DOHH2 (cell line): Measurements from ENCODE around the gene GOLGA6L10.
"Not testable (repeated sequence)": the region's sequence is repeated elsewhere in the genome, so short reads cannot be mapped to it uniquely, and the experiment has no call there.

ENCODE experiments used
- H3F3A ChIP-seq: fragments of 200-600 bp; sonication (generic), shearing (Covaris generic); 2 replicates; pipeline ENCODE4 v1.6.0; 2016; ENCODE audit warnings: antibody characterized with exemption, mild to moderate bottlenecking; ENCODE audit not compliant: control insufficient read depth, insufficient read depth
- H3K27ac ChIP-seq: fragments of 200-600 bp; sonication (generic); 2 replicates; pipeline ENCODE4 v1.5.1; 2014; ENCODE audit warnings: low read depth, mild to moderate bottlenecking, low read length, moderate library complexity
- H3K27me3 ChIP-seq: fragments of 200-600 bp; sonication (generic); 2 replicates; pipeline ENCODE4 v1.6.1; 2014; ENCODE audit warnings: mild to moderate bottlenecking, low read length, mixed read lengths; ENCODE audit not compliant: control insufficient read depth
- H3K36me3 ChIP-seq: fragments of 200-600 bp; sonication (generic); 2 replicates; pipeline ENCODE4 v1.6.1; 2014; ENCODE audit warnings: mild to moderate bottlenecking, low read length, moderate library complexity, mixed read lengths; ENCODE audit not compliant: control insufficient read depth
- H3K4me1 ChIP-seq: fragments of 200-600 bp; sonication (generic); 2 replicates; pipeline ENCODE4 v1.6.1; 2014; ENCODE audit warnings: mild to moderate bottlenecking, low read length, mixed read lengths; ENCODE audit not compliant: control insufficient read depth
- H3K4me2 ChIP-seq: fragments of 200-600 bp; sonication (generic); 2 replicates; pipeline ENCODE4 v1.6.0; 2014; ENCODE audit warnings: mild to moderate bottlenecking, low read length, moderate library complexity
- H3K4me3 ChIP-seq: fragments of 200-600 bp; sonication (generic); 2 replicates; pipeline ENCODE4 v1.5.1; 2014; ENCODE audit warnings: mild to moderate bottlenecking, low read length, mixed read lengths
- H3K79me2 ChIP-seq: fragments of 200-600 bp; sonication (generic); 2 replicates; pipeline ENCODE4 v1.6.1; 2014; ENCODE audit warnings: mild to moderate bottlenecking, low read length, mixed read lengths; ENCODE audit not compliant: control insufficient read depth
- H3K9me2 ChIP-seq: fragments of 200-600 bp; sonication (generic); replicated peaks from 2 replicates; pipeline ENCODE4 v1.6.1; 2014; ENCODE audit warnings: mild to moderate bottlenecking, low read length, mixed read lengths; ENCODE audit not compliant: control insufficient read depth
- H3K9me3 ChIP-seq: fragments of 200-600 bp; sonication (generic); 2 replicates; pipeline ENCODE4 v1.6.1; 2014; ENCODE audit warnings: antibody characterized with exemption, low read length, mixed read lengths; ENCODE audit not compliant: control insufficient read depth, insufficient read depth
- H4K20me1 ChIP-seq: fragments of 200-600 bp; sonication (generic); 2 replicates; pipeline ENCODE4 v1.6.0; 2014; ENCODE audit warnings: low read depth, mild to moderate bottlenecking, antibody characterized with exemption, low read length, moderate library complexity; ENCODE audit not compliant: control insufficient read depth, insufficient read depth
- CTCF ChIP-seq: fragments of 200-600 bp; sonication (generic); IDR thresholded peaks from one replicate; pipeline ENCODE4 v1.5.1; 2014; ENCODE audit warnings: antibody characterized with exemption, mild to moderate bottlenecking, low read depth, low read length; ENCODE audit not compliant: poor library complexity, severe bottlenecking
- EZH2phosphoT487 ChIP-seq: fragments of 200-600 bp; sonication (generic); IDR thresholded peaks from 2 replicates; pipeline ENCODE4 v1.6.1; 2017; ENCODE audit warnings: borderline replicate concordance, mild to moderate bottlenecking, antibody characterized with exemption, low read length, moderate library complexity, mixed read lengths

GOLGA6L10 gene

DNA sequence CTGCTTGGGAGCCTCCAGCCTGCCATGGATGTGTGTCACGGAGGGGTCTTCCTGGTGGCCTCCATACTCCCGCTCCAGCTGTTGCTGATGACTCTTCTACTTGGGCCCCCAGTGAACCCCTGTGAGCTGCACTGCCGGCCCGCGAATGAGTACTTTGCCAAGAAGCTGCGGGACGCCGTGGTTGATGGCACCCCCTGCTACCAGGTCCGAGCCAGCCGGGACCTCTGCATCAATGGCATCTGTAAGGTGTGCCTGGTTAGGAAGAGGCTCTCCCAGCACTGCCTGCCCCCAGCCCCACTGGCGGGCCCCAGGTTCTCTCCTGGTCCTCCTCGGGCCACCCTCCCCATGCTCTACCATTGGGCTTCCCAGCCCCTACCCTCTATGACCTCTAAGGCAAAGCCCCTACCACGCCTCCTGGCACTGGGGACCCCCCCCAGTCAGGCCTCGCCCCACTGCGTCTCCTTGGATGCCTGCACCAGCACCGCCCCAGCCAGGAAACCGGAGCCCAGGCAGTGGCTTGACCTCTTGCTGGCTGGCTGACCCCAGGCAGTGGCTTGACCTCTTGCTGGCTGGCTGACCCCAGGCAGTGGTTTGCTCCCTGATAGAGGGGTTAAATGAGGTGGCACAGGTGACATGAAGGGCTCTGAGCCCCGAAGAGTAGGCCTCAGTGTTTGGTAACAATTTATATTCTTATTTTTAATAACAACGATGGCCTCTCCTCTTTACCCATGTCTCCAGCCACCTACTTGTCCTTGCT lies 29.6 kb downstream of the GOLGA6L10 start:
- not testable (repeated sequence) for H3K4me3 ChIP-seq, H3K27me3 ChIP-seq, H3K27ac ChIP-seq, H3F3A ChIP-seq, H4K20me1 ChIP-seq, H3K4me1 ChIP-seq, H3K9me2 ChIP-seq, H3K79me2 ChIP-seq, H3K4me2 ChIP-seq, H3K36me3 ChIP-seq, H3K9me3 ChIP-seq

DNA sequence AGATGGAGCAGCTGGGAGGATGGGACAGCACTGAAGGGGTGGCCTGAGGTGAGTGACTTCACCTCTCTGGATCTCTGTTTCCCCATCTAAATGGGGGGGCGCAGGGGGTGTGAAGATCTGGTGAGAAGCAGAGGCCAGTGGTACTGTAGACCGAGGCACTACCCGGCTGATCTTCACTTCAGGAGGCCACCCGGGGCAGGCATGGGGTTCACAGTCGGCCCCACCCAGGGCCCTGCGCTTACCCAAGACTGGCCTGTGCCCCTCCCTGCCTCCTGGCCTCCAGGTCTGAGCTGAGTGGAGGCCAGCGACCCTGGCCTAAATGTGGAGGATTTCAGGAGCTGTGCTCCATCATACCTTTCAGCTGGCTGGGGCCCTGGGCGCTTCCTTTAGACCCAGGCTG lies 31.0 kb downstream of the GOLGA6L10 start:
- not testable (repeated sequence) for H4K20me1 ChIP-seq, H3K4me1 ChIP-seq, H3K27ac ChIP-seq, H3K9me3 ChIP-seq, H3K27me3 ChIP-seq, H3K36me3 ChIP-seq, H3F3A ChIP-seq, H3K9me2 ChIP-seq, H3K4me2 ChIP-seq, H3K4me3 ChIP-seq, H3K79me2 ChIP-seq

DNA sequence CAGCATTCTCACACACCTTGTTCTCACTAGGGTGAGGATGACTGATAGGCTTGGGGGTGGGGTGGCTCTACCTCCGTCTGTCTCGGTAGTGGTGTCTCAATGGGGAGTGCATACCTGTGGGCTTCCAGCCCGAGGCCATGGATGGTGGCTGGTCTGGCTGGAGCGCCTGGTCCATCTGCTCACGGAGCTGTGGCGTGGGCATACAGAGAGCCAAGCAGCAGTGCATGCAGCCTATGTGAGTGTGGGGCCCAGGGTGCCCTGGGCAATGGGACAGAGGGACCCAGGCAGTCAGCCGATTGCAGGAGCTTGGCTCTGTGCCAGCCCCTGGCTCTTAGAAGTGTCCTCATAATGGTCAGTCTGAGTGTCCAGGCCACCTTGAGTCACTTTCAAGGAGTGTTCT lies 31.8 kb downstream of the GOLGA6L10 start:
- not testable (repeated sequence) for H3K4me3 ChIP-seq, H3K9me2 ChIP-seq, H3K27me3 ChIP-seq, H3K36me3 ChIP-seq, H3K9me3 ChIP-seq, H3K27ac ChIP-seq, H3K4me1 ChIP-seq, H3K4me2 ChIP-seq, H3F3A ChIP-seq, H3K79me2 ChIP-seq, H4K20me1 ChIP-seq

DNA sequence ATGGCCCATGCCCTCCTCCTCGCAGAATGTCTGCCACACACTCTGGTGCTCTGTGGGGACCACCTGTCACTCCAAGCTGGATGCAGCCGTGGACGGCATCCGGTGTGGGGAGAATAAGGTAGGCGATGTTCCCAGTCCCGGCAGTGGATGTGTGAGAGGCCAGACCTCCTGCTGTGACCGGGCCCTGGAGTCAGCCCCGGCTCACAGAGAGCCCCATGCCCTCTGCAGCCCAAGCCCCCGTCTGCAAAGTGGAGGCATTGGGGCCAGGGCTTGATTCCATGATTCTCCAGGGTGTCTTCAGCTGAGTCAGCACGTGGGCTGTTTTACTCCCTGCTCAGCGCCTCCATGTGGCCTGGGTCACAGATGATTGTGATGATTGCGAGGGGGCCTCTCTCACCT lies 32.2 kb downstream of the GOLGA6L10 start:
- Histone ChIP-seq H3K4me2 (no peak overlapping the region), H3K9me2 (no peaks in the 10 kb centered on the region), H3K27me3 (no peaks in the 10 kb centered on the region), H3K4me1 (no peaks in the 10 kb centered on the region), H3K9me3 (no peaks in the 10 kb centered on the region), H3K79me2 (no peaks in the 10 kb centered on the region), H3K36me3 (no peaks in the 10 kb centered on the region), H3K4me3 (no peak overlapping the region), H4K20me1 (no peaks in the 10 kb centered on the region), H3K27ac (no peak overlapping the region), H3F3A (no peaks in the 10 kb centered on the region)
- TF ChIP-seq EZH2phosphoT487 (no peak), CTCF (no peak)

DNA sequence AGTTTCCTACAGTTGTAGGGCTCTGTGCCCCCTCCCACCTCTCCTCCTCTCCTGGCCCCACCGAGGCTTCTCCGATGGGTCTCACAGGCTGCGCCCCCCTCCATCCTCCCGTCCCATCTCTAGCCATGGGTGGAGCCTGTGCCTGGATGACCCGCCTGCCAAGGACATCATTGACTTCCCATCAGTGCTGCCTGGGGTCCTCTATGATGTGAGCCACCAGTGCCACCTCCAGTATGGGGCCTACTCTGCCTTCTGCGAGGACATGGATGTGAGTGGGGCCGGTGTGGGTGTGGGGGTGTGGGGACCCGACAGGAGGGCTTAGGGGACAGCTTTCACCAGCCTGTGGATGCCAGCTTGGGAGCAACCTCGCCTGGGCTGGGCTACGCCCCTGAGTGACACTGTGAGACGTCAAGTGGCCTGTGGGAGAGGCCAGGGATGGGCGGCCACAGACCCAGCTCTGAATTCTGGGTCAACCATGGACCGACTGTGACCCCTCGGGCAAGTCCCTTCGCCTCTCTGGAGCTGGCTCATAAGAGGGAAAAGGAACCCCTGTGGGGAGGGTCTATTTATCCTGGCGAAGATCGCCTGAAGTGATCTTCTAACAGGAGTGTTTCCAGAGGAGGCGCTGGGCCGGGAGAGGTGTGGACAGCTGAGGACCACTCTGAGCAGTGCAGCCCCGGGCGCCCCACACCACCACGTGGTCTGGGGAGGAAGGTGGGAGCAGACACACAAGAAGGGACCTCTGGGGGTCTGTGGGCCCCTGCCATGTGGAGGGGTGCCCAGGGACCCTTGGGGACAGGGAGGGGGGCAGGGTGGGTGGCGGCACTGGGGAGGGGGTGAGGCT lies 32.8 kb downstream of the GOLGA6L10 start:
- H3K9me3 ChIP-seq, H3K4me2 ChIP-seq, H3K4me1 ChIP-seq, H3K79me2 ChIP-seq, H3K4me3 ChIP-seq, H3K9me2 ChIP-seq, H4K20me1 ChIP-seq, H3F3A ChIP-seq, H3K27me3 ChIP-seq, H3K27ac ChIP-seq, H3K36me3 ChIP-seq: not testable (repeated sequence)
